Measurements from ENCODE around the gene RBMS3.
"Not testable (repeated sequence)": the region's sequence is repeated elsewhere in the genome, so short reads cannot be mapped to it uniquely, and the experiment has no call there.

The RBMS3 gene

DNA sequence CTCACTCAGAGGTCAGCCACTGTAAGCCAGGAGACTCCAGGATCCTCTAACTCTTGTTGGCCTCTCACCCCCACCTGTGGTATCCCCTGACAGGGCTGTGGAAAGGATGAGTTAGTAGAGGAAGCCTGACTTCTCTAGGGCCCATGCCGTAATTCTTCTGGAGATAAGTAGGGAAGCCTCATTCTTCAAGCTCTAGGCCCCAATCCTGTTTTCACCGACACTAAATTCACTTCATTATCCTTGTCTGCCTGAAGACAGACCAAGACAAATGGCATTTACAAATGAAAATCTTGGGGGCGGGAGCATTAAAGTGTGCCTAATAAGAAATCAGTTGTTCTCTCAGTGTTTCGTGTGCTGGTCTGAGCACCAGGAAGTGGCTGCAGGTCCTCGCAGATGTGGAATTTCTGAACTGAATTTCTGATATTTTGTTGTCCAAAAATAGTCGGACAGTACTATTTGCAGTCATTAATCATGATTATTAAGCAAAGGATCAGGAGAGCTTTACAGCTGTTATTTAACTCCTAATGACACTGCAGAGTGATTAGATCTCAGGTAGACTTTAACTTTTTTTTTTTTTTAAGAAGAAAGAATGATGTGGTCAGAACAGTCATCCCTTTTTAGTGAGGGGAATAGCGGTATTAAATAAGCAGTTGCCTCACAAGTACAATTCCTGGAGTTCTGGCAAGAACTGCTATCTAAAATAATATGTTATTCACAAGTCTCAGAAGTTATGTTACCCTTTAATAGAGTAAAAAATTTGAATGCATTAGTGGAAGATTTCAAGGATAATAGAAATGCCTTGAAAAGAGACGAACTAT, 58.4 kb downstream of the RBMS3 start:
- no peak for DNase-seq (ENCODE audit: low read depth in 2 of 2)

DNA sequence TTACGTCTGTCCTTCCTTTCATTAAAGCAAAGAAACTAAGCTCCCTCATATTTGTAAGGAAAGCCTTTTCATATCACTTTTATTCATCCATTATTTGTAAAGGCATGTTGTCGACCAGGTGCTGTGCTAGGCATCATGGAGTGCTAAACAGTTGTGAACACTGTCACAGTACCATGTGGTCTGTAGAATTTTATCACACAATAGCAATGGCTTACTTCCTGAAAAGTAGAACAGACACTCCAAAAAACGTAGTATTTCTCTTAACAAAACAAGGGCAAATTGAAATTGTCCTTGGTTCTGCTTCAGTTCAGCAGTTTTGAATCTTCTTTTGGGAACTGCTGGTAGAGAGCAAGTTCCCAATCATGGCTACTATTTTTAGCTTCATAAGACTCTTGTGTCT, 63.3 kb downstream of the RBMS3 start:
- no peak for DNase-seq (ENCODE audit: low read depth in 2 of 2)

DNA sequence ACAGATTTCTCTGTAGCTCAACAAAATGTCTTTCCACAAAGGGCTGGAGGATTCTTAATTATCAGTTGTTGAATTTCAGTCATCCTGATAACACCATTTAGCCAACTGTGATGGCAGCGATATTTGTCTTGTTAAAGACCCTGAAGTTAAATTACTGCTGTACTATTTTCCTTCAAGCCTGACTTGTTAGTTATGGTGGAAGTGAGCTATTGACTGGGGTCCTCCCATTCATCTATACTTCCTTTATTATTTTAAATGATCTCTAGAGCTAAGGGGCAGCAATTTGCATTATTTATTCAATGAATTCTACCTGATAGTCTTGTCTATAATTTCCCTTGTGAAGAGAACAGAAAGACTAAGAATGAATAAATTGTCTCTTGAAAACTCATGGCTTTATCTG, 64.1 kb downstream of the RBMS3 start:
- DNase-seq (ENCODE audit: low read depth in 2 of 2) = no peak

DNA sequence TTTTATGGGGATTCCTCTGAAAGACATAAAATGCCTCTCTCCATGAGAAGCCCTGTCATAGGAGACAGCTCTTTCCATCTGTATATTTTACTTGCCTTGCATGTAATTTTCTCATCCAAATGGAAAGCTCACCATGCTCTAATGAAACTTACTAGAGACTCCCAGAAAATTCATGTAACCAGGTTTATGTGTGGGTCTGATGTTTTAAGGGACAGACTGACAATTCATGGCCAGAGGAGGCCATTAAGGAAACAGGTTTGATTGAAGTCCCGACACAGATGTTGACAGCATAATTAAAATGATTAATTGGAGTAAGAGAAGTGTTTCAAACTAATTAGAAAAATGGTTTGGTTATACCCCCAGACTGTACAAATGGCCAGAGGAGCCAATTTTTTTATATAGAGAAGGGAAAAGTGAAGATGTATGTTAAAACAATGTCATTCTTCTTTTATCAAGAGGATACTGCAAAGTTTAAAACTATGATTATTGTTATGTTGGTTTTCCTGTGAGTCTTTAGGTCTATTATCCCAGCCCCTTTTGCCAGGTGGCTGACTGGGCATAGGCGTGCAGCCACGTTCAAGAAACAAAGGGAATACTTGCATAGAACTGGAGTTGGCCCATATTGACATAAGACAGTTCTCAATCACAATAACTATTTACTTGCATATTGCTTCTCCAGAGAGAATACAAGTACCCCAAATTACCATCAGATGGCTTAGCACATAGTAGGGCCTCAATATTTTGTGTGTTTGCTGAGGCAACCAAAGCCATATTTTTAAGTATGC, 64.8 kb downstream of the RBMS3 start:
- DNase-seq (ENCODE audit: low read depth in 2 of 2) = no peak

DNA sequence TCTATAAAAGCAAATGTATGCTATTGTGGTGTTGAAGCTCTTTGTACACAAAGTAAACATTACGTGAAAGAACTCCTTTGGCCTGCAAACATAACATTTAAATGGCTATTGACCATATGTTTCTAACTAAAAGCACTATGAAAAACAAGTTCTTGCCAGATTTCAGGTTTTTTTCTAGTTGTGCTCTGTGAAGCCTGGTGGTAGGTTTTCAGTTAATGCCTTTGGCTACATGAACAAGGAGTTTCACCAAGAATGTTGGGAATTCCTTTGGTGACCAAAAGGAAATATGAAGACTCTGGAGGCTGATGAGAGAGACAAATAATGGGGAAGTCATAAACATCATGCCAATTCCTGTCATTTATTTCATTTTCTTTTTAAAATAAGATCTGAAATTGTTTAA, 66.0 kb downstream of the RBMS3 start:
- DNase-seq (ENCODE audit: low read depth in 2 of 2) = no peak

DNA sequence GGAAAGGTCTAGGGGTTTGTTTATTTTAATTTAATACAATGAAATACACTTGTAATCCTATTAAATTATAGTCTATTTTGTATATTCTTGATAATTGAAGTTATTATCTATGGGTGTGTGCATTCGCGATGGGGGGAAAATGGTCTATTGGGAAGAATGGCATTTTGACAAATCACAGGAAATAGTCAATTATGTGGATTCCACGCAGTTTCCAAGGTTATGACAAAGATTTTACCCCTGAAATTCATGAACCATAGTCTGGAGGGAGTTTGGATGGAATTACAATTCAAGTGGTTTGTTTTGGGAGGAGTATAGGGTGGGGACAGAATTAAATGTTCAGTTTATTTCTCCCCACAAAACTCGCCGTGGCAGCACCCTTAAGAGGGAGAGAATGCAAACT, 66.5 kb downstream of the RBMS3 start:
- no peak for DNase-seq (ENCODE audit: low read depth in 2 of 2)

DNA sequence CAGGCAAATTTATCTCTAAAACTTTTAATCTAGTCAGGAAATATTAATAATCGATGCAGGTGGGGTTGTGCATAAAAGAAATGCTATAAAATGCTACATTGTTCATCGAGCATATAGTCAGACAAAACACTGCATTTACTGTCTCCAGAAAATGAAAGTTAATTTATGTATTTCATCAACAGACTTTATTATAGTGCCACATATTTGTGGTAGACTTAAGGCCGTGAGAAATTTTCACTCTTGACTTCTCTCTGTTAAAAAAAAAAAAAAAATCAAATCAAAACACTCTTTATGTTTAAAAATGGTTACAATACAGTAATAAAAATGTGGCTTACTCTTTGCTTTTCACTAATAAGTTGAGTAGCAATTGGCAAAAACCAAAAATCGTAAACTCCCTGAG, 67.4 kb downstream of the RBMS3 start:
- no peak for DNase-seq (ENCODE audit: low read depth in 2 of 2)

DNA sequence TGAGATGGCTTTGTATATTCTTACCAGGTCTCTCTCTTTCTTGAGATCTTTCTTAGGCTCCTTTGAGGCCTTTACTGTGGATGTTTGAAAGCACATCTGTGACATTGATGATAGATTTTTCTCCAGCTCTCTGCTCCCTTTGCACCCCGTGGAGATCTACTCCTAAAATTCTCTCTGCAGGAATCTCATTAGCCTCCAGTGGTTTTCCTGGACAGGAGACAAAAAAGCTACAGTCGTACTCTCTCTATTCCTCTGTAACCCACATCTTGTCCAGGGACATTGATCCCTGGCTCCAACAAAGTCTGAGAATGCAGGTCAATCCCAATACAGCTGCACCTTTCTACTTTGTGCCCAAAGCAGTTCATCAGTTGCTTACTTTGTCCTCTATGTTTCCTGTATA, 68.2 kb downstream of the RBMS3 start:
- no peak for DNase-seq (ENCODE audit: low read depth in 2 of 2)

DNA sequence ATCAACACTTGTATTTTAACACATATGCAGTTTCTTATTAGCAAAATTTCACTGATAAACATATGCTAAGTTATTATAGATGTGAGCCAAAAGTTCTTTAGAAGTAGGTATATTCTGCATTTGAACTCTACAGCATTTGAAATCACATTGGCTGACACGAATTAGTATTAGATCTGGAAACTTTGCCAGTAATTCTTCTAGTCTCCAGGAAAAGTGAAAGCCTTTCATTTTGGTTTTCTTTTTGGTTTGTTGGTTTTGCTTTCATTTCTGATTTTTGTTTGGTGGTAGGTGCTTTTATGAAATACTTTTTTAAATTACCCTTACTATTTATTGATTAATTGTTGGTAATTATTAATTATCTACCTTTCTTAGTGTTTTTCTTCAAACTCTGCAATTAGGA, 72.9 kb downstream of the RBMS3 start:
- no peak for DNase-seq (ENCODE audit: low read depth in 2 of 2)

DNA sequence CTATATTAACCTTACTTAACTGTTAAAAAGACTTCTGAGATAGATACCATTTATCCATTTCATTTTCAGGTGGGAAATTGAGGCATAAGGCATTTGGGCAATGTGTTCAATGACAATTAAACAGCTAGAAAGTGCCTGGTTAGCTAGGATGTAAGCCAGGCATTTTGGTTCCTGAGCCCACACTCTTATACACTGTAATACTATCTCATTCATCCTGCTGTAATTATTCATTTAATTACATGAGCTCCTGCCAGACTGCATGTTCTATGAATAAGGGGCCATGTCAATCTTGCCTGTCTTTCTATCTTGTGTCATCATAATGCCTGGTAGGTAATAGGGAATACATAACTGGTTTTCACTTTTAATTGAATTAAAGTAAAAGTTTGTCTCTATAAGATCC, 74.0 kb downstream of the RBMS3 start:
- no peak for DNase-seq (ENCODE audit: low read depth in 2 of 2)

DNA sequence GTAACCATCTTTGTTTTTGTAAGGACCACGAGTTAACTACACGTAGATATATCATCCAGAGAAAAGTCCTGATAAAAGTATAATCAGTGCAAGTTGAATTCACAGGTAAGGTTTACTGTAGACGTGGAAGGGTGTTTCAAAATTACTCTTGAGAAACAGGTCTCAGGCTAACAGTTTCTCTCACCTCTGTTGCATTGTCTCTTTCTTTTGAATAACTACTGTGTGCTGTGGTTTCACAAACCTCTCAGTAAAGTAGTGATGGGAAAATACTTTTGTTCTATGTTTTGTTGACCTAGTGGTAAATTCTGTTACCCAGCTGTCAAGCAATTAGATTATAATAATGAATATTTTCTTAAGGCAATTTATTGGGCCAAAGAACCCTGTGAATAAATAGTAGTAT, 75.2 kb downstream of the RBMS3 start:
- DNase-seq (ENCODE audit: low read depth in 2 of 2) = no peak

DNA sequence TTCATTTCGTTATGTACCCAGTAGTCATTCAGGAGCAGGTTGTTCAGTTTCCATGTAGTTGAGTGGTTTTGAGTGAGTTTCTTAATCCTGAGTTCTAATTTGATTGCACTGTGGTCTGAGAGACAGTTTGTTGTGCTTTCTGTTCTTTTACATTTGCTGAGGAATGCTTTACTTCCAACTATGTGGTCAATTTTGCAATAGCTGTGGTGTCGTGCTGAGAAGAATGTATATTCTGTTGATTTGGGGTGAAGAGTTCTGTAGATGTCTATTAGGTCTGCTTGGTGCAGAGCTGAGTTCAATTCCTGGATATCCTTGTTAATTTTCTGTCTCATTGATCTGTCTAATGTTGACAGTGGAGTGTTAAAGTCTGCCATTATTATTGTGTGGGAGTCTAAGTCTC, 79.4 kb downstream of the RBMS3 start:
- DNase-seq (ENCODE audit: low read depth in 2 of 2) = not testable (repeated sequence)

DNA sequence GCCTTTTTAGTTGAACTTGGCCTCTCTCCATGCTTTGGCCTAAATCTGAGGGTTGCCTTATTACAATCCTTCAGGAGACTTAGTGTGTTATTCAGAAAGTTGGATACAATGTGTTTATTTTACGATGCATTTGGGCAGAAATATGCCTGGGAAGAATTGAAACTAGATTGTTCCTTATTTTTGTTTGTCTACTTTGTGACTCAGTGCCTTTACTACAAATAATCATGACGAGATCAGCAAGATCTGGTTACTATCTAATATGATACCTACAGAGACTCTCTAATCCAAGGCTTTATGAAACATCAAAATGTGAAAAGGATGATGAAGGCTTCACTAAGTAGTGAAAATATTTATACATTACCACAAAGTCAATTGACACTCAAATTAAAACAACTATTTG, 82.2 kb downstream of the RBMS3 start:
- no peak for DNase-seq (ENCODE audit: low read depth in 2 of 2)

DNA sequence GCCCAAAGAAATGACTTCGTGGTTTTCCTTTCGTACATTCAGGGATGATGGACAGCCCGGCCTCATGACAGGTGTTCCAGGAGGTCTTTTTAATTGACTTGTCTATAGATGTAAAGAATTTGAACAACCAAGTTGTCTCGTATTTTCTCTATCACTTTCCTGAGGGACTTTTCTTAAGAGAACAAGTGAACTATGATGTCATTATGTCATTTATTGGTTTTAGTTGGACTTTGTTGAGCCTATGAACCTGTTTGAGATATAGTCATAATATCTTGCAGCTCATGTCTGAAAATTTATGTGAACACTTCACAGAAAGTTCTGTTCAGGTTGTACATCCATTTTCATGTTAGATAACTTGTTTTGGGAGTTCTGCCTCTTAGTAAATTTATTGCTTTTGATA, 89.2 kb downstream of the RBMS3 start:
- no peak for DNase-seq (ENCODE audit: low read depth in 2 of 2)

DNA sequence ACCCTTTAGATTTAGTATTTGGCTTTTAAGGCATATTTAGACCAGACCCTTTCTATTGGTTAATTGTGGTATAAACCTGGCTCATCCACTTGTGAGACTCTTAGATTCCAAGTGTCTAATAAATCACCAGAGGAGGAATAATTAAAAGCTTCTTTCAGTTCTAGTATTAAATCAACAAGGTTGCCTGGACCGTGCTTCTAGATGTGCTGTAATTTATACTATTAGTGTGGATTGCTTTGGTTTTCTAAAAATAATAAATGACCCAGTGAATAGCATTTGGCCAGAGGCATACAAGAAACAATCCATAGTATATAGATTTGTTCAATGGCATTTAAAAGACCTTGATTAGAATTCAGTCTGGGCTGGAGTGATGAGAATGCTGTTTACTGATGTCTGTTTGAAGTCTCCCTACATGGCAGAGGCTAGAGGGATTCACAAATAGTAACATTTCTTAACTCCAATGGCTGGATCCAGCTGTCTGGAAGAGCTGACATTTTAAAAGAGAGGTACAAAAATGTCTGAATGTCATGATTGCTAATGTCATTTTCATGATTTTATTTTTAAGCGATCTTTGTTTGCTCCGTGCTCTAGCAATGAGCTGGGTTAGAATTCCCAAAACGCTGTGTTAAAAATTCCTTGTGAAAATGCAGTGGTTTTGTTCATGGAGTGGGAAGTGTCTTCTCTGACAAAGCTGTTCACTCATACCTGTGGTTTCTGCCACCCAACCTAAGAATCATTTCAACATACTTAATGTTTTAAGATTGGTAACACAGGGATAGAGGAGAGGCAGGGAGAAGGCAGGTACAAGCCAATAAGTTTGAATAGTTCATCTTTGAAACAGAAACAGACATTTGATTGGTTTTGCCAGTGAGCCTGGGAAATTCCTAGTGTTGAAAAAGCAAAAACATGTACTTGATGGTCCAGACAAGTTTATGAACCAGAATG, 89.9 kb downstream of the RBMS3 start:
- no peak for DNase-seq (ENCODE audit: low read depth in 2 of 2)

DNA sequence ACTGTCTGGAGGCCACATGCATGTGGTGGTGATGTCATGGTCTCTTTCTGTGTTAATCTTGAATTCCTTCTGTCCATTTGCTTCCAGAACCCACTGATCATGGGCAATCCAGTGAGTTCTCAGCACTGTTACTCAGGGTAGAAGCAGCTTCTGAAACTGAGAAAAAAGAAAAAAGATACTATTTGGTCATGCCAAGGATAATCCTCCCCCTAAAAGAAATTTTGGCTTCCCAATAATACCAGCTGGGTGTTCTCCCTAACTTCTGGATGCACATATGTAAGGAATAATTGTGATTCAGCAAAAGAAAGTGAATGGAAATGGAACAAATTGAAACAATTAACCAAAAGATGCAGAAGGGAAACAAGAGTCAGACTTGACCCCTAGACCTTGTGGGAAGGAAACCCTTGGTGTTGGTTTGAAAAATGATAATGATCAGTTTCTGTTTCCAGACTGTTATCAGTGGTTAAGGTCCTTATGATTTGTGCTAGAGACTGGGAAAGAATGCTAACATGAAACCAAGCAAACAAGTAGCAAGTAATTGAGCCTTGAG, 92.3 kb downstream of the RBMS3 start:
- no peak for DNase-seq (ENCODE audit: low read depth in 2 of 2)

DNA sequence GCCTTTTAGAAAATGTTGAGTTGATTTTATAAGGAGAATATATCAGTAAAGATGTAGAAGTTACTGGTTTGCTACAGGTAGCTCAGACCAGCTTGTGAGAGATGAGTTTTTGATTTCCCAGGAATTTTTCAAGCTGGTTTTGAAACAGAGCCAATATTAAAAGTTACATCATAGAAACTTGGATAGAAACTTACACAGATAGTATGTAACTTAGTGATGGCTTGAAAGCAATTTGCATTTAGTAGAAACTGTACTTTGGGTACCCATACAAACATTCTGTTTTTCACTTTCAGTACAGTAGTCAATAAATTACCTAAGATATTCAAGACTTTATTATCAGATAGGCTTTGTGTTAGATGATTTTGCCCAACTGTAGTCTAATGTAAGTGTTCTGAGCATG, 93.4 kb downstream of the RBMS3 start:
- no peak for DNase-seq (ENCODE audit: low read depth in 2 of 2)

DNA sequence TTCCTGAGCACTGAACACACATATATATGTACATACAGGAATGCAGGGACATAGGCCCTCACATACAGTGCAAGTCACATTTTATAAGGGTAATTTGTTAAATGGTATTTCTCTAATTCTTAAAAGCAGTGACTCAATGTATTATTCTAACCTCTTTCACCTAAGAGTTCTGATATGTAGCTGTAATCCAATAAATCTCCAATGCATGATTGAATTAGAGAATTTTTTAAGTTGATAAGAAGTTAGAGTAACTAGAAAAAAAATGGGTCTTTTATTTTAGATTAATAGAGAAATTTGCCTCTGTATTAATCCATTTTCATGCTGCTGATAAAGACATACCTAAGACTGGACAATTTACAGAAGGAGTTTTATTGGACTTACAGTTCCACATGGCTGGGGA, 98.2 kb downstream of the RBMS3 start:
- DNase-seq (ENCODE audit: low read depth in 2 of 2) = no peak

DNA sequence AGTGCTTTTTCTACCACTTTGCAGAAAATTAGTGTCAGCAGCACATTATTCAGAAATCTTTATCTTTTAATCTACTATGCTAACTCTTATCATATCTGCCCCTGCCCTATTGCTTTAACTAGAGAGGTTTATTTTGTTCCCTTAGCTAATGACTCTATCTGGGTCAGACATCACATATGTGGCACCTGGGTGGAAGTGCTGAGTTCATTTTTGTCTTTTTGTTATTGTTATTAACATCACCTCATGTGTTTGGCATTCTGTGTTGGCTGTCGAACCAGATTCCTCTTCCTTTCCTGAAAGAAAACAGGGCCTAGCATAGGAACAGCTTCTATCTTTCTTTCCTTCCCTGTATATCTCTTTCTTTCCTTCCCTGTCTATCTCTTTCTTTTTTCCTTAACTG, 100.7 kb downstream of the RBMS3 start:
- no peak for DNase-seq (ENCODE audit: low read depth in 2 of 2)

DNA sequence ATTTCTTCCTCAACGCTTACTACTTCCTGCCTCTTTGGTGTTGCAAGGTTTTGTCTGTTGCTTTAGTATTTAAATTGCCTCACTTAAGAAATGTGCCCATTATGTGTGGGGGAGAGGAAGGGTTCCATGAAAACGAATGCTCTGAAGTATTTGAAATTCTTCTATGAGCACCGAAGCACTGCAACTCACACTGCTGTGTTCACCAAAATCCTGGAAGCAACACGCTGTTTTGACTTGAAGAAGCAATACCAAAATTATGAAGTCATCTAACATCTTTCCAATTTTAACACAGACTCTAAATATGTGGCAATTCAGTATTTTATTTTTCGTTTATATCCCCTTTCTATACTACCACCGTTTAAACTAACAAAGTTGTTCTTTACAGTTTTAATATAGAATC, 101.5 kb downstream of the RBMS3 start:
- no peak for DNase-seq (ENCODE audit: low read depth in 2 of 2)

DNA sequence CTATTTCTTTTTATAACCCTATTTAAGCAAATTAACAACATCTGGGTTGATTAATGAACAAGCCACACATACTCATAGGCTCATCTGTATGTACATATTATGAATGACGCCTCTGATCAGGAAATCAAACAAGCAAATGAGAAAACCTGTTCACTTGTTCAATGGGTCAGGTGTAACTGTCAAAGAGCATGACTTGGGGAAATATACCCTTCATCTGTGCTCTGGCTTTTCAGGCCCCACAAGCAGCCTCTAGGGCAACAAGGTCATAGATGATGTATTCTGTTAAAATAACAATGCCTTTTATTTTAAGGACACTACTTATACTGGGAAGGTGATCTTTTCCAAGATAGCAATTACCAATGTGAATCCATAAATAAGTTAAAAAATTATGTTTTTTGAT, 102.0 kb downstream of the RBMS3 start:
- DNase-seq (ENCODE audit: low read depth in 2 of 2) = no peak

DNA sequence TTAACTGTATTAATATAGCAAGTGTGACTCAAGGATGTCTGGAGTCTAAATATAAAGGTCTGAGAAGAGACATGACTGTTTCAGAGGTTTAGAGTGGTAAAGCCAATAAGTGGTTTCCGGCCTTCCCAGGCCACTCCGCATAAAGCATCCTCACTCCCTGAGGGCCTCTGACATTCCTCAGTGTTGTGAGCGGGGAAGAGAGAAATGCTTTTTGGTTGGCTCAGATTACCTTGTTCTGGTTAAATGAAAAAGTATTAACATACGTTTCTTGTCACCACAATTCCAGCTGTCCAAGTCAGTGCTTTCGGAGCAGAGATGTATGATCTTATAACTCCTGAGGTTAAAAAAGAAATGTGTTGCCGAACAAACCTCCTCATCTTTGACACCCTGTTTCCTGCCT, 103.8 kb downstream of the RBMS3 start:
- no peak for DNase-seq (ENCODE audit: low read depth in 2 of 2)
